Islet precursor cell (in vitro differentiated cells): ENCODE measurements around the gene RASEF.
"Not testable (repeated sequence)": the region's sequence is repeated elsewhere in the genome, so short reads cannot be mapped to it uniquely, and the experiment has no call there.

ENCODE experiments used
- DNase-seq: peaks from one replicate; pipeline ENCODE4 v3.0.0-alpha.2; 2018

RASEF gene

GRCh38 chr9:83062651-83063527 lies at the start of gene RASEF:
RASEF (minus strand) TSS chr9:83063142; CDS start chr9:83062867, 275 bp downstream.
- peak; percentile 85 for DNase-seq

GRCh38 chr9:83111169-83111568 lies 48.2 kb upstream of the RASEF start:
- no peak for DNase-seq

- no peak for DNase-seq
Observed at GRCh38 chr9:83109296-83109695, 46.4 kb upstream of the RASEF start.

GRCh38 chr9:83108208-83108607 lies 45.3 kb upstream of the RASEF start:
- no peak for DNase-seq

GRCh38 chr9:83106772-83107171 lies 43.8 kb upstream of the RASEF start:
- no peak for DNase-seq

GRCh38 chr9:83106263-83106662 lies 43.3 kb upstream of the RASEF start:
- no peak for DNase-seq

GRCh38 chr9:83097633-83098032 lies 34.7 kb upstream of the RASEF start:
- DNase-seq: no peak

GRCh38 chr9:83093311-83093710 lies 30.4 kb upstream of the RASEF start:
- DNase-seq: not testable (repeated sequence)

- no peak for DNase-seq
Observed at GRCh38 chr9:83081846-83082245, 18.9 kb upstream of the RASEF start.

GRCh38 chr9:83081010-83081409 lies 18.1 kb upstream of the RASEF start:
- no peak for DNase-seq

- DNase-seq: not testable (repeated sequence)
Observed at GRCh38 chr9:83075932-83076331, 13.0 kb upstream of the RASEF start.

GRCh38 chr9:83072498-83072897 lies 9.6 kb upstream of the RASEF start:
- not testable (repeated sequence) for DNase-seq

GRCh38 chr9:83071626-83072025 lies 8.7 kb upstream of the RASEF start:
- no peak for DNase-seq

GRCh38 chr9:83070261-83070660 lies 7.3 kb upstream of the RASEF start:
- DNase-seq: no peak

GRCh38 chr9:83069651-83070050 lies 6.7 kb upstream of the RASEF start:
- no peak for DNase-seq

GRCh38 chr9:83068414-83068813 lies 5.5 kb upstream of the RASEF start:
- DNase-seq: no peak

GRCh38 chr9:83067579-83067978 lies 4.6 kb upstream of the RASEF start:
- DNase-seq: no peak

- DNase-seq: no peak
Observed at GRCh38 chr9:83066771-83067170, 3.8 kb upstream of the RASEF start.

- DNase-seq: no peak
Observed at GRCh38 chr9:83065233-83065632, 2.3 kb upstream of the RASEF start.

- peak; percentile 61 for DNase-seq
Observed at GRCh38 chr9:83061990-83062650, 822 bp downstream of the RASEF start.

- no peak for DNase-seq
Observed at GRCh38 chr9:83061036-83061435, 1.9 kb downstream of the RASEF start.

- no peak for DNase-seq
Observed at GRCh38 chr9:83060556-83060955, 2.4 kb downstream of the RASEF start.

GRCh38 chr9:83059417-83059816 lies 3.5 kb downstream of the RASEF start:
- DNase-seq: no peak

- DNase-seq: no peak
Observed at GRCh38 chr9:83056911-83057310, 6.0 kb downstream of the RASEF start.
